Adipocyte (in vitro differentiated cells): Measurements from ENCODE around the gene FBXL7.

Experiments used
- DNase-seq: peaks from one replicate; pipeline ENCODE4 v3.0.0-alpha.2; 2015; ENCODE audit warnings: low read depth
- H3K27me3 ChIP-seq: replicated peaks from 2 replicates; pipeline ENCODE4 v1.7.0; 2013; ENCODE audit warnings: mild to moderate bottlenecking, low read length, moderate library complexity; ENCODE audit not compliant: control insufficient read depth, insufficient read depth
- H3K36me3 ChIP-seq: 2 replicates; pipeline ENCODE4 v1.7.0; 2013; ENCODE audit warnings: low read length, mild to moderate bottlenecking, moderate library complexity; ENCODE audit not compliant: control insufficient read depth, insufficient read depth, severe bottlenecking
- H3K4me1 ChIP-seq: 2 replicates; pipeline ENCODE4 v1.7.0; 2013; ENCODE audit warnings: mild to moderate bottlenecking, low read length, moderate library complexity; ENCODE audit not compliant: control insufficient read depth, insufficient read depth
- H3K4me3 ChIP-seq: 2 replicates; pipeline ENCODE4 v1.7.0; 2013; ENCODE audit warnings: mild to moderate bottlenecking, low read length, moderate library complexity
- H3K9ac ChIP-seq: 2 replicates; pipeline ENCODE4 v1.7.0; 2013; ENCODE audit warnings: mild to moderate bottlenecking, low read length, moderate library complexity
- H3K9me3 ChIP-seq: 2 replicates; pipeline ENCODE4 v1.7.0; 2013; ENCODE audit warnings: mild to moderate bottlenecking, low read length, moderate library complexity; ENCODE audit not compliant: control insufficient read depth

FBXL7 gene

DNA sequence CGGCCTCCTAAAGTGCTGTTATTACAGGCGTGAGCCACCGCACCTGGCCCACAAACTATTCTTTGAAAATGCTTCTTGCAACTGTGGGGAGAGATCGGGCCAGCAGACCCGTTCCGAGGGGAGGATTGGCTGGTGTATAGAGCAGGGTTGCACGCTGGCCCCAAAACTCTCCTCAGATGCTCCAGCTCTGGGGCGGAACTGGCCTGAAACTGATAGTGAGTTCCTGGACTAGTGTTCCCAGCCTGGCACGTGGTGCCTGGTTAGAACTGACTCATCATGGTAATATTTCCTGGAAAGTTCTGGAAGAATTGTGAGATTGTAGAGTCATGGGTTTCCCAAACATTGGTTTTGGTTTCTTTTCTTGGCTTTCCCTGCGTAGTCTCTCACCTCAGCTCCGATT is 120.5 kb downstream of the FBXL7 start:
- H3K9ac ChIP-seq: no peak overlapping the region
- H3K27me3 ChIP-seq: no peaks in the 10 kb centered on the region
- no peaks in the 10 kb centered on the region for H3K9me3 ChIP-seq
- no peaks in the 10 kb centered on the region for H3K36me3 ChIP-seq
- peak overlapping the region; percentile 60 for H3K4me3 ChIP-seq
- peak; percentile 44 for DNase-seq
- peaks cover 18% of the 10 kb centered on the region for H3K4me1 ChIP-seq

DNA sequence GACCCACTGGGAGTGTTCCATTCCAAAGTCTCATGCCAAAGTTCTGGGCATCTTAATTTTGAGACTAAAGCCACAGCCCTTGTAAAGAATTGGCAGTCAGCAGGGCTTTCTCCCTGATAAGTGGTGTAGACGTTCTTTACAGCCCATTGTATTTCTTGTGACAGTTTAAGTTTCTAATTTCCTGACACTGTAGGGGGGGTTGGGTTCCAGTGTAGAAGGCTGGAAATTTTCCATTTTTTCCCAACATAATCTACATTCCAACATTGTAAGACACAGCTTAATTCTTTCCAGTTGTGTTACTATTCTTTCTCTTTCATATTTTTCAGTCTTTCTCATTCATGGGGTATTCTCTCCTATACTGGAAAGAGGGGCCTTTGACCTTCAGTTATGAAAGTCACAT is 121.1 kb downstream of the FBXL7 start:
- no peaks in the 10 kb centered on the region for H3K9me3 ChIP-seq
- peaks cover 18% of the 10 kb centered on the region for H3K4me1 ChIP-seq
- H3K36me3 ChIP-seq: no peaks in the 10 kb centered on the region
- no peaks in the 10 kb centered on the region for H3K27me3 ChIP-seq
- no peak overlapping the region for H3K9ac ChIP-seq
- DNase-seq: peak; percentile 50
- H3K4me3 ChIP-seq: peak overlapping the region; percentile 60

DNA sequence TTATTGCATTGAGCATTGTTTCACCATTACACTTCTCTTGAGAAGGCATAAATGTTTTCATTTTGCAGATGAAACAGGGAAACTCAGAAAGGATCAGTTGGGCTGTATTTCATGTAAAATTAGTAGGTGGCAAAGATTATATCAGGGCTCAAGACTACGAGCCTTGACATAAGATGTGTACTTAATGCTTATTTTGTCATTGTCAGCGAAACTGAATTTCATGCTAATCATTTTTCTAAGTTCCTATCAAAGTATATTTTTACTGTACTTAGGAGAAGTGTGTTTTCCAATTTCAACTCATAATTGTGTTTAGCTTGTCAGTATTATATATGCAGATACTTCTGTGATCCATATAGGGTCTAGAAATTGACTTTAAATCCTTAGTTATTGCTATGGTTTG is 123.8 kb downstream of the FBXL7 start:
- H3K9me3 ChIP-seq: no peaks in the 10 kb centered on the region
- no peak overlapping the region for H3K4me3 ChIP-seq
- H3K27me3 ChIP-seq: no peaks in the 10 kb centered on the region
- DNase-seq: no peak
- H3K36me3 ChIP-seq: no peaks in the 10 kb centered on the region
- no peak overlapping the region for H3K9ac ChIP-seq
- peaks cover 18% of the 10 kb centered on the region for H3K4me1 ChIP-seq

DNA sequence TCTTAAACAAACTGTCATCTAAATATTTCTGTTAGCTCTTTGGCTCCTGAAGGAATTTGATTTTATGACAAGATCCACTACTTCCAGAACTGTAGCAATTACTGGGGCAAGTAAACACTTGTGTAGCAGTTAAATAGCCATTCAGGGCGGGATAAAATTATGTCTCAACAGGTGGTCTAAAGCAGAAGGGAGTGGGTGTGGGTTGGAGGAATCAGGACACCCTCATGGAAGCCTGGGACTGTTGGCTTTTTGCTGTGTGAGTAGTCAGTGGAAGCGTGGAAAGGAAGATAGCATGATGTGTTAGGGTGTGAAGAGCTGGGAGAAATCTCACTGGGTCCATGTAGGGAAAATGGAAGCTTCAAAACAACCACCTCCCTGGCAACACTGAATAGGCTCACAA is 127.1 kb downstream of the FBXL7 start:
- no peak for DNase-seq
- H3K9me3 ChIP-seq: no peaks in the 10 kb centered on the region

DNA sequence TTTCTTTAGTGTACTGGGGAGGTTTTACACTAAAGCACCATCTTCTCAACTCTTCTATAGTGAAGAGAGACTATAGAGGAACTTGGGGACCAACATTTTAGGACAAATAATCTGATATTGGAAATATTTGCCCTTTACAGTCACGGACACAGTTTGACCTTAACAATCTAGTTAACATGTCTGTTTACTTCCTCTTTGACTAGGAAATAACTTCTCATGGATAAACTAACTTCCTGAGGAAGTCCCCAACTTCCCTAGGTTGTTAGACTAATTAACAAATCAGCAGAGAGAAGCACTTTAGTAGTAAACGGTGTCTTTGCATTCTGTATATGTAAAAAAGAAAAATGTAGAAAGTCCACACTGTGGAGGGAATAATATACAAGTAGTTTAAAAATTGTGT is 127.7 kb downstream of the FBXL7 start:
- Histone ChIP-seq H3K36me3 (no peaks in the 10 kb centered on the region), H3K9ac (no peak overlapping the region), H3K9me3 (no peaks in the 10 kb centered on the region), H3K4me3 (no peak overlapping the region), H3K27me3 (no peaks in the 10 kb centered on the region), H3K4me1 (peaks cover 14% of the 10 kb centered on the region)
- DNase-seq: no peak

More for the DNA sequence above, 127.1 kb downstream of the FBXL7 start:
- H3K36me3 ChIP-seq: no peaks in the 10 kb centered on the region
- H3K4me3 ChIP-seq: no peak overlapping the region
- H3K9ac ChIP-seq: no peak overlapping the region
- H3K27me3 ChIP-seq: no peaks in the 10 kb centered on the region
- H3K4me1 ChIP-seq: peaks cover 14% of the 10 kb centered on the region

DNA sequence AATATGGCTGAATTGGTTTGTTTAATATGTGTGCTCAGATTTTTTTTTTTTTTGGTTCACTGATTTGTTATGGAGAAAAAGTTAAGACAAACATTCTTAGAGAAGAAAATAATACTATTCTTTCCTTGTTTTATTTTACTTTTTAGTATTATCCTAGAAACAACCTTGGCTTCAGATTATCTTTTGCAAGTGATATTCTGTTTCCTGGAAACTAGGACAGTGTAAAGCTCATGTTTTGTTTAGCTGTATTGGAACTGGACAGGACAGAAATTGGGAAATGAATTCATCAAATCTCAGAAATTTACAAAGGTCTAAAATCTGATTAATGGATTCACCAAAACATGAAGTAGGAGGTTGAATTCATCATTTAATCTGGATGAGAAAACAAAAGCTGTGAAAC is 130.5 kb downstream of the FBXL7 start:
- H3K4me3 ChIP-seq: no peak overlapping the region
- DNase-seq: peak; percentile 11
- peaks cover 14% of the 10 kb centered on the region for H3K4me1 ChIP-seq
- no peaks in the 10 kb centered on the region for H3K9me3 ChIP-seq
- no peaks in the 10 kb centered on the region for H3K27me3 ChIP-seq
- H3K9ac ChIP-seq: no peak overlapping the region
- no peaks in the 10 kb centered on the region for H3K36me3 ChIP-seq

DNA sequence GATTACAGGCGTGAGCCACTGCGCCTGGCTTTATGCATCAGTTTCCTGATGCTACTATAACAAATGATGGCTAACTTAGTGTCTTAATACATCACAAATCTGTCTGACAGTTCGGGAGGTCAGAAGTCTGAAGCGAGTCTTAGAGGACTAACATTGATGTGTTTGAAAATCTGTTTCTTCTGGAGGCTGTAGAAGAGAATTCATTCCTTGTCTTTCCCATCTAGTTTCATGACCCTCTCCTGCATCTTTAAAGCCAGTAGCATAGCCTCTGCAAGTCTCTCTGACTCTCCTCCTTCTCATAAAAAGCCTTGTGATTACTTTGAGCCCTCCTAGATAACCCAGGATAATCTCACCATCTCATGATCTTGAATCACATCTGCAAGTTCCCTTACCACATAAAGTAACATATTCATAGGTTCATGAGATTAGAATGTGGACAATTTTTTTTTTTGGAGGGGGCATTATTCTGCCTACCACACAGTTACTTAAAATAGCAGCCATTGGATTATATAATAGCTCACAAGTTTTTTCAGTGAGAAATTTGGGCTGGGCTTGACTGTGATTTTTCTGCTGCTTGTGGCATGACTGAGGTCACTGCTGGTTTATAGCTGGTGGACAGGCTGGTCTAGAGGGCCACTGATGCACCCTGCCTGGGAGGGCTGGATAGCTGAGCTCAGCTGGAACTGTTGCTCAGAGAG is 134.8 kb downstream of the FBXL7 start:
- Histone ChIP-seq H3K9me3 (no peaks in the 10 kb centered on the region), H3K9ac (no peak overlapping the region), H3K4me3 (no peak overlapping the region), H3K27me3 (no peaks in the 10 kb centered on the region), H3K36me3 (no peaks in the 10 kb centered on the region), H3K4me1 (peaks cover 13% of the 10 kb centered on the region)
- DNase-seq: no peak

DNA sequence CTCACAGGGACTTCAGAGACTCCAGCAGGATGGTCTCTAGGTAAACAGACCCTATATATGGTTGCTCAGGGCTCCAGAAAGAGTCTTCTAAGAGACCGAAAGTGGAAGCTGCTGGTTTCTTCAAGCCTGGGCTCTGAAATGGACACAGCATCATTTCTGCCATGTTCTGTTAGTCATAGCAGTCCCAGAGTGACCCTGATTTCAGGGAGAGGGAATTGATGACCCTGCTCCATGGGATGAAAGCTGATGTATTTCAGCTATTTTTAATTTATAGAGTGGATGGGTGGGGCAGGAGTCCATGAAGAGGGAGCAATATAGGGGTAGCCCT is 135.3 kb downstream of the FBXL7 start:
- DNase-seq: no peak
- Histone ChIP-seq H3K4me1 (peaks cover 8% of the 10 kb centered on the region), H3K36me3 (no peaks in the 10 kb centered on the region), H3K9me3 (no peaks in the 10 kb centered on the region), H3K4me3 (no peak overlapping the region), H3K27me3 (no peaks in the 10 kb centered on the region), H3K9ac (no peak overlapping the region)

DNA sequence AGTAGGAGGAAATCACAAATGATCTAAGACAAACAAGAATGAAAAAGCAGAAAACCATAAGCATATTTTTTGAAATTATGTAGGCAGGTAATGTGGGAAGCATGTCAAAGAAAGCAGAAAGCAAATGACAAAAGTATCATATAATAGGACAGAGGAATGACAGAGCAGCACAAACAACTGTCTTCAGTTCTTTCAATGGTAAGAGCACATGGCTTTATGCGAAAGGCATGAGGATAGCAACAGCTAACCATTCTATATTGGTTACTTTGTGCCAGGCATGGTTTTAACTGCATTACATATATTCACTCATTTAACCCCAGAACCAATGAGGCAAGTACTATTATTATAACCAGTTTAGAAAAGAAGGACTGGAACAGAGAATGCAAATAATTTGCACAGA is 137.4 kb downstream of the FBXL7 start:
- H3K27me3 ChIP-seq: no peaks in the 10 kb centered on the region
- no peaks in the 10 kb centered on the region for H3K36me3 ChIP-seq
- H3K4me3 ChIP-seq: no peak overlapping the region
- H3K9ac ChIP-seq: no peak overlapping the region
- H3K9me3 ChIP-seq: no peaks in the 10 kb centered on the region
- DNase-seq: no peak
- no peaks in the 10 kb centered on the region for H3K4me1 ChIP-seq

DNA sequence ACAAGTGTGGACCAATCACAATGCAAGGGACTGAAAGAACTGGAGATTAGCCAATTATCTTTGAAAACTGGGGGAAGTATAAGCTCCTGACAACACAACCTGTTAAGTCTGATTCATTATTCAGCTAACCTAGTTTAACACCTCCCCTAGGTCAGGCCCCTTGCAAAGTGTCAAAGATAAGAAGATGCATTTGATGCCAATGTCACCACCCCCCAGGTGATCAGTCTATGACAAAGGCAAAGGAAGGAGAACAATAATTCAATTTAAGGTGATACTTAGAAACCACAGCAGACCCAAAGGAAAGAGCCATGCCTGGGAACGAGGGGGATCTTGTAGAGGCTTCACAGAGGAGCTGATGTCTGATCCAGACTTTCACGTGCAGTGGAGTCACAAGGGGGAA is 137.9 kb downstream of the FBXL7 start:
- Histone ChIP-seq H3K9ac (no peak overlapping the region), H3K27me3 (no peaks in the 10 kb centered on the region), H3K9me3 (no peaks in the 10 kb centered on the region), H3K4me1 (no peaks in the 10 kb centered on the region), H3K36me3 (no peaks in the 10 kb centered on the region), H3K4me3 (no peak overlapping the region)
- DNase-seq: no peak

DNA sequence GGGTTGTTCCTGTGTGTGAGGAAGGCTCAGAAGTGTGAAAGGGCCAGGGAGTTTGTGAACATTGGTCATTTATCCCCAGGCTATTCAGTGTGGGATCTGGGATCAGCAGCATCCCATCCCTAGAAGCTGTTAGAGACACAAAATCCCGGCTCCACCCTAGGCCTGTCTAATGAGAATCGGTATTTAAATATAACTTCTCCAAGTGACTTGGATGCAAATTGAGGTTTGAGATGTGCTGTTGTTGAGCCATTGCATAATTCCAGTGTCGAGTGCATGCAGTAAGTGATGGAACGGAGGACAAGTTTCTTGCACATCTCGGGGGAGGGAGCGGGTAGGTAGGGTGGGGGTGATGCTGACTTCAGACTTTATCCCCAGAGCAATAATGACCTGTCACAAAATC is 138.3 kb downstream of the FBXL7 start:
- Histone ChIP-seq H3K27me3 (no peaks in the 10 kb centered on the region), H3K9me3 (no peaks in the 10 kb centered on the region), H3K4me1 (no peaks in the 10 kb centered on the region), H3K36me3 (no peaks in the 10 kb centered on the region), H3K9ac (no peak overlapping the region), H3K4me3 (no peak overlapping the region)
- no peak for DNase-seq

DNA sequence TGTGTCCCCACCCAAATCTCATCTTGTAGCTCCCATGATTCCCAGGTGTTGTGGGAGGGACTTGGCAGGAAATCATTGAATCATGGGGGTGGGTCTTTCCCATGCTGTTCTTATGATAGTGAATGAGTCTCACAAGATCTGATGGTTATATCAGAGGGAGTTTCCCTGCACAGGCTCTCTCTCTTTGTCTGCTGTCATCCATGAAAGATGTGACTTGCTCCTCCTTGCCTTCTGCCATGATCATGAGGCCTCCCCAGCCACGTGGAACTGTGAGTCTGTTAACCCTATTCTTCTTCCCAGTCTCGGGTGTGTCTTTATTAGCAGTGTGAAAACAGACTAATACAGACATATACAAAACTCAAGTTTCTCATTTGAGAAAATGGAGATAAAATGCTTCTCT is 139.3 kb downstream of the FBXL7 start:
- H3K27me3 ChIP-seq: no peaks in the 10 kb centered on the region
- H3K4me3 ChIP-seq: no peak overlapping the region
- H3K9me3 ChIP-seq: no peaks in the 10 kb centered on the region
- DNase-seq: no peak
- H3K36me3 ChIP-seq: no peaks in the 10 kb centered on the region
- H3K4me1 ChIP-seq: no peaks in the 10 kb centered on the region
- no peak overlapping the region for H3K9ac ChIP-seq
